NCI-H2196 treated with DMSO at 0.1 percent for 48 hours (cell line): ENCODE results near the gene NRARP.

Experiments
- DNase-seq: peaks from one replicate; lab custom pipeline; 2025; ENCODE audit not compliant: unreplicated experiment; lab: John Stamatoyannopoulos, UW

Gene NRARP

GRCh38 chr9:137311171-137311985 is 9.3 kb upstream of the NRARP start:
- peak; percentile 54 for DNase-seq

- peak; percentile 16 for DNase-seq
Measured at GRCh38 chr9:137310189-137311052, 8.3 kb upstream of the NRARP start.

- no peak for DNase-seq
Measured at GRCh38 chr9:137309368-137310188, 7.5 kb upstream of the NRARP start.

GRCh38 chr9:137308057-137308619 is 6.1 kb upstream of the NRARP start:
- DNase-seq = no peak

- no peak for DNase-seq
Measured at GRCh38 chr9:137307255-137308056, 5.4 kb upstream of the NRARP start.

- no peak for DNase-seq
Measured at GRCh38 chr9:137306850-137307254, 4.8 kb upstream of the NRARP start.

- no peak for DNase-seq
Measured at GRCh38 chr9:137306066-137306849, 4.2 kb upstream of the NRARP start.

GRCh38 chr9:137305798-137306065 is 3.7 kb upstream of the NRARP start:
- DNase-seq = no peak

- DNase-seq = peak; percentile 82
Measured at GRCh38 chr9:137305060-137305797, 3.2 kb upstream of the NRARP start.

- DNase-seq = no peak
Measured at GRCh38 chr9:137304383-137305059, 2.5 kb upstream of the NRARP start.

- no peak for DNase-seq
Measured at GRCh38 chr9:137303893-137304382, 1.9 kb upstream of the NRARP start.

GRCh38 chr9:137303151-137303892 is 1.3 kb upstream of the NRARP start:
- DNase-seq = no peak

GRCh38 chr9:137302449-137303150 is 529 bp upstream of the NRARP start:
- no peak for DNase-seq

- peak; percentile 40 for DNase-seq
Measured at GRCh38 chr9:137301081-137301947, 757 bp downstream of the NRARP start.

GRCh38 chr9:137300567-137301080 is 1.4 kb downstream of the NRARP start:
- no peak for DNase-seq

GRCh38 chr9:137299938-137300337 is 2.1 kb downstream of the NRARP start:
- no peak for DNase-seq
